BLaER1 treated with 17β-estradiol and CSF1 and Interleukin-3, amounts not matched to agents 10 nM and 100 nM (cell line): ENCODE data around the gene HNRNPR.
A peak's percentile ranks its signal among the peaks of the same experiment; 100 is the strongest.

Source experiments
- H3K27ac ChIP-seq, 11 experiments: shearing (Covaris generic); formaldehyde crosslinking; 2 replicates each; pipeline ENCODE4 v1.8.1; 2022
- H3K27me3 ChIP-seq, 11 experiments: shearing (Covaris generic); formaldehyde crosslinking; 2 replicates each; pipeline ENCODE4 v1.8.1; 2022
- H3K36me3 ChIP-seq, 11 experiments: shearing (Covaris generic); formaldehyde crosslinking; 2 replicates each; pipeline ENCODE4 v1.8.1; 2022
- H3K4me1 ChIP-seq, 10 experiments: shearing (Covaris generic); formaldehyde crosslinking; 2 replicates each; pipeline ENCODE4 v1.8.1; 2022
- H3K4me2 ChIP-seq, 11 experiments: shearing (Covaris generic); formaldehyde crosslinking; 2 replicates each; pipeline ENCODE4 v1.8.1; 2022
- H3K4me3 ChIP-seq, 10 experiments: shearing (Covaris generic); formaldehyde crosslinking; 2 replicates each; pipeline ENCODE4 v1.8.1; 2022
- H3K9ac ChIP-seq, 11 experiments: shearing (Covaris generic); formaldehyde crosslinking; 2 replicates each; pipeline ENCODE4 v1.8.1; 2022
- H3K9me3 ChIP-seq, 11 experiments: shearing (Covaris generic); formaldehyde crosslinking; replicated peaks in 1 of 11; 2 replicates each; pipeline ENCODE4 v1.8.1; 2022
- H4K20me1 ChIP-seq, 11 experiments: shearing (Covaris generic); formaldehyde crosslinking; 2 replicates each; pipeline ENCODE4 v1.8.1; 2022
- Cebpa-rat ChIP-seq, 11 experiments: shearing (Covaris generic); IDR thresholded peaks; 2 replicates each; pipeline ENCODE4 v1.8.1; 2022

HNRNPR gene

GRCh38 chr1:23370709-23371584 lies 26.9 kb upstream of the HNRNPR start:
- peaks cover 9 to 13% (median 11%) of the 10 kb centered on the region in 11 experiments for H3K9me3 ChIP-seq
- no peak for TF ChIP-seq Cebpa-rat (IDR thresholded peaks at IDR 0.05)
- H3K9ac ChIP-seq, result peak overlapping the region; percentile 82 to 96 (median 91); a peak in 20 of 22 replicates
- peaks cover 37 to 61% (median 45%) of the 10 kb centered on the region in 10 experiments for H3K4me1 ChIP-seq
- peak overlapping the region in 10 of 11 experiments; percentile 85 to 97 (median 93); a peak in 20 of 22 replicates for H3K27ac ChIP-seq
- peaks cover 10 to 14% (median 12%) of the 10 kb centered on the region in 11 experiments for H3K36me3 ChIP-seq
- no peaks in the 10 kb centered on the region for H3K27me3 ChIP-seq
- H3K4me3 ChIP-seq, result peak overlapping the region in 9 of 10 experiments; percentile 6 to 80 (median 76); a peak in 15 of 20 replicates
- peak overlapping the region; percentile 84 to 97 (median 93) for H3K4me2 ChIP-seq
- H4K20me1 ChIP-seq, result no peaks in the 10 kb centered on the region

GRCh38 chr1:23370330-23370708 lies 26.2 kb upstream of the HNRNPR start:
- Histone ChIP-seq H3K4me3 (peak overlapping the region; percentile 69 to 94 (median 78); a peak in 19 of 20 replicates), H3K9ac (peak overlapping the region; percentile 82 to 96 (median 91)), H3K27me3 (no peaks in the 10 kb centered on the region), H3K36me3 (peaks cover 17 to 21% (median 18%) of the 10 kb centered on the region in 11 experiments), H4K20me1 (no peaks in the 10 kb centered on the region), H3K4me1 (peaks cover 37 to 61% (median 45%) of the 10 kb centered on the region in 10 experiments), H3K4me2 (peak overlapping the region; percentile 84 to 97 (median 93)), H3K9me3 (peaks cover 15 to 19% (median 17%) of the 10 kb centered on the region in 11 experiments), H3K27ac (peak overlapping the region; percentile 85 to 97 (median 93); a peak in 21 of 22 replicates)
- TF ChIP-seq Cebpa-rat (IDR thresholded peaks at IDR 0.05), result no peak

- no peaks in the 10 kb centered on the region for H3K27me3 ChIP-seq
- peak within 1 kb of the TSS; percentile 69 to 94 (median 78) for H3K4me3 ChIP-seq
- H3K27ac ChIP-seq, result peak within 1 kb of the TSS; percentile 85 to 97 (median 93)
- no peak for TF ChIP-seq Cebpa-rat (IDR thresholded peaks at IDR 0.05)
- peak within 1 kb of the TSS; percentile 84 to 97 (median 93) for H3K4me2 ChIP-seq
- peaks cover 25 to 29% (median 26%) of the 10 kb centered on the region in 11 experiments for H3K36me3 ChIP-seq
- peak within 1 kb of the TSS; percentile 82 to 96 (median 91) for H3K9ac ChIP-seq
- peaks cover 23 to 28% (median 26%) of the 10 kb centered on the region in 11 experiments for H3K9me3 ChIP-seq
- no peaks in the 10 kb centered on the region for H4K20me1 ChIP-seq
- H3K4me1 ChIP-seq, result peaks cover 37 to 61% (median 45%) of the 10 kb centered on the region in 10 experiments
These were observed 25.4 kb upstream of the HNRNPR start, which contains the start of gene ZNF436 for GRCh38 chr1:23369335-23370013. Gene ZNF436 (minus strand): TSS chr1:23369836. CDS start chr1:23368005, 1,831 bp downstream.

- Histone ChIP-seq H4K20me1 (no peaks in the 10 kb centered on the region), H3K4me1 (peaks cover 37 to 56% (median 45%) of the 10 kb centered on the region in 10 experiments), H3K9me3 (peaks cover 30 to 35% (median 33%) of the 10 kb centered on the region in 11 experiments), H3K4me3 (peak overlapping the region; percentile 69 to 94 (median 78)), H3K27me3 (no peaks in the 10 kb centered on the region), H3K9ac (peak overlapping the region; percentile 82 to 96 (median 91)), H3K4me2 (peak overlapping the region; percentile 84 to 97 (median 93)), H3K27ac (peak overlapping the region; percentile 85 to 97 (median 93)), H3K36me3 (peaks cover 32 to 36% (median 33%) of the 10 kb centered on the region in 11 experiments)
- peak in 2 of 11 experiments; percentile 33 to 62; a peak in 1 of 22 replicates for TF ChIP-seq Cebpa-rat (IDR thresholded peaks at IDR 0.05)
These were observed 24.7 kb upstream of the HNRNPR start for GRCh38 chr1:23368562-23369334.

GRCh38 chr1:23367791-23368561 lies 23.9 kb upstream of the HNRNPR start:
- Histone ChIP-seq H4K20me1 (no peaks in the 10 kb centered on the region), H3K27me3 (no peaks in the 10 kb centered on the region), H3K4me3 (peak overlapping the region; percentile 69 to 94 (median 78)), H3K4me1 (peaks cover 37 to 49% (median 45%) of the 10 kb centered on the region in 10 experiments), H3K4me2 (peak overlapping the region; percentile 84 to 97 (median 94)), H3K9ac (peak overlapping the region; percentile 82 to 96 (median 91)), H3K27ac (peak overlapping the region; percentile 85 to 97 (median 93)), H3K9me3 (peaks cover 38 to 43% (median 41%) of the 10 kb centered on the region in 11 experiments), H3K36me3 (peaks cover 40 to 44% (median 41%) of the 10 kb centered on the region in 11 experiments)
- TF ChIP-seq Cebpa-rat (IDR thresholded peaks at IDR 0.05), result no peak

- Histone ChIP-seq H3K4me3 (peak overlapping the region; percentile 69 to 94 (median 78)), H3K9ac (peak overlapping the region; percentile 82 to 96 (median 91)), H3K36me3 (peaks cover 46 to 50% (median 46%) of the 10 kb centered on the region in 11 experiments), H3K9me3 (peaks cover 44 to 48% (median 46%) of the 10 kb centered on the region in 11 experiments), H4K20me1 (no peaks in the 10 kb centered on the region), H3K4me1 (peaks cover 36 to 43% (median 40%) of the 10 kb centered on the region in 10 experiments), H3K27ac (peak overlapping the region; percentile 69 to 97 (median 93); a peak in 20 of 22 replicates), H3K27me3 (peaks cover 0 to 5% (median 0%) of the 10 kb centered on the region in 11 experiments; a peak in 2 of 22 replicates), H3K4me2 (peak overlapping the region; percentile 74 to 97 (median 93))
- TF ChIP-seq Cebpa-rat (IDR thresholded peaks at IDR 0.05), result no peak
These were observed 23.3 kb upstream of the HNRNPR start for GRCh38 chr1:23367451-23367790.

GRCh38 chr1:23366598-23366997 lies 22.5 kb upstream of the HNRNPR start:
- H3K4me2 ChIP-seq, result peak overlapping the region in 8 of 11 experiments; percentile 84 to 97 (median 94); a peak in 10 of 22 replicates
- no peak for TF ChIP-seq Cebpa-rat (IDR thresholded peaks at IDR 0.05)
- peaks cover 28 to 35% (median 31%) of the 10 kb centered on the region in 10 experiments for H3K4me1 ChIP-seq
- peaks cover 52 to 57% (median 54%) of the 10 kb centered on the region in 11 experiments for H3K9me3 ChIP-seq
- peaks cover 0 to 7% (median 0%) of the 10 kb centered on the region in 11 experiments; a peak in 2 of 22 replicates for H3K27me3 ChIP-seq
- H3K36me3 ChIP-seq, result peaks cover 54 to 58% (median 55%) of the 10 kb centered on the region in 11 experiments
- H4K20me1 ChIP-seq, result no peaks in the 10 kb centered on the region
- peak overlapping the region in 6 of 10 experiments; percentile 69 to 87 (median 78); a peak in 4 of 20 replicates for H3K4me3 ChIP-seq
- no peak overlapping the region for H3K9ac ChIP-seq
- H3K27ac ChIP-seq, result no peak overlapping the region
